Adrenal gland (tissue), 12 donors: ENCODE measurements around the gene NRIP2. TPM values are rescaled to one million over a fixed set of nuclear protein-coding genes. Genes with fewer than 3 reads are reported as not detected.

Experiments used
- DNase-seq, 7 donors: peaks; one replicate each; pipeline ENCODE4 v3.0.0-alpha.2; 2019 to 2020
- H3K27ac ChIP-seq, 5 donors: fragments of 200-600 bp; sonication (generic) in 4 of 5; 1 replicate in 3 of 5; 2 replicates in 2 of 5; pipeline versions ENCODE4 v1.5.1 to v1.8.0; 2016 to 2020; ENCODE audit warnings: mild to moderate bottlenecking in 1 of 5
- H3K27me3 ChIP-seq: fragments of 200-600 bp; 2 replicates; pipeline ENCODE4 v1.8.0; 2021
- H3K36me3 ChIP-seq, 2 donors: fragments of 200-600 bp; replicated peaks in 1 of 2; 1 replicate in 1 of 2; 2 replicates in 1 of 2; pipeline versions ENCODE4 v1.5.1 to v1.8.0; 2018 to 2022
- H3K4me1 ChIP-seq, 2 donors: fragments of 200-600 bp; replicated peaks in 1 of 2; 1 replicate in 1 of 2; 2 replicates in 1 of 2; pipeline versions ENCODE4 v1.5.1 to v1.8.0; 2018 to 2021
- H3K4me3 ChIP-seq, 4 donors: fragments of 200-600 bp; sonication (generic) in 3 of 4; one replicate each; pipeline ENCODE4 v1.5.1; 2016 to 2018
- H3K9me3 ChIP-seq, 3 donors: fragments of 200-600 bp; sonication (generic) in 1 of 3; replicated peaks in 1 of 3; 1 replicate in 2 of 3; 2 replicates in 1 of 3; pipeline versions ENCODE4 v1.5.1 to v1.8.0; 2016 to 2021
- CTCF ChIP-seq, 6 experiments: fragments of 450-650 bp in 4 of 6; fragments of 200-600 bp in 2 of 6; sonication (generic) in 1 of 6; IDR thresholded peaks; 1 replicate in 5 of 6; 2 replicates in 1 of 6; pipeline versions ENCODE4 v1.5.1 to v1.8.0; 2016 to 2021; ENCODE audit warnings: antibody characterized with exemption in 6 of 6, mild to moderate bottlenecking in 2 of 6, moderate library complexity in 1 of 6
- POLR2A ChIP-seq, 2 donors: fragments of 450-650 bp; IDR thresholded peaks; one replicate each; pipeline ENCODE4 v1.6.1; 2017; ENCODE audit warnings: antibody characterized with exemption in 2 of 2, mild to moderate bottlenecking in 2 of 2, moderate library complexity in 1 of 2
- WGBS, 4 donors: extraction: QIAGEN DNeasy Blood & Tissue Kit in 2 of 4; methylation state at CpG; one replicate each; pipeline versions ENCODE4 v1.1.5 to v1.1.7; 2013 to 2017; 5-methylcytosine and 5-hydroxymethylcytosine counted together
- intact Hi-C, 2 donors: fragments of 100-400 bp; cut with DNase I; formaldehyde crosslinking; loops; one replicate each; pipeline versions ENCODE4 v1.14.1 to v1.15.0; 2022 to 2023
- polyA plus RNA-seq, 3 donors: library from polyadenylated mRNA; stranded (reverse); fragments of 200-250 nt in 2 of 3; fragments of 350-450 nt in 1 of 3; fragmentation: Illumina TruSeq in 1 of 3; extraction: RNeasy Lipid Tissue Mini Kit (QIAGEN cat#74804) in 1 of 3; gene quantifications; one replicate each; pipeline ENCODE4 v1.2.3, GENCODE V29; 2013 to 2014
- total RNA-seq, 9 donors: library from RNA; depleted of rRNA in 4 of 9; stranded (reverse); fragments of >200 nt in 4 of 9; fragments of 120-200 nt in 1 of 9; fragmentation: NEBNext Ultra II Directional in 1 of 9; extraction: Animal tissue kit (Norgen Biotek cat#: 25700) in 1 of 9; gene quantifications; one replicate each; pipeline versions ENCODE4 v1.1.0 to v1.2.4, GENCODE V29; 2013 to 2023
- donor health status: healthy with polysubstance abuse.
- donor health status: Bipolar disorder and iron deficiency.
- donor health status: DM: yes; HTN: yes; CAD: no.
- donor health status: DM: no; HTN: no; CAD: no.
- donor health status: DM: no; HTN: no; CAD: no.
- donor health status: DM: yes; HTN: yes; CAD: no.

Gene NRIP2
- total and polyA plus RNA-seq, 12 donors = 0.87 to 9.1 (median 2.5) TPM

- DNase-seq = no peak
- Histone ChIP-seq H3K4me1 (peaks cover 0 to 7% of the 10 kb centered on the region in 2 donors), H3K4me3 (no peak overlapping the region), H3K27ac (no peak overlapping the region), H3K27me3 (no peaks in the 10 kb centered on the region), H3K9me3 (no peaks in the 10 kb centered on the region), H3K36me3 (no peaks in the 10 kb centered on the region)
- no peak for TF ChIP-seq POLR2A (IDR thresholded peaks at IDR 0.05)
- TF ChIP-seq CTCF (IDR thresholded peaks at IDR 0.05) = no peak
- intact Hi-C loops = no loop called here
- WGBS, 4 donors = 57 to 82% (median 74%) methylated on average over 2 to 4 of the region's 4 CpGs
Observed at GRCh38 chr12:2779281-2779680, 55.6 kb downstream of the NRIP2 start.

- TF ChIP-seq POLR2A (IDR thresholded peaks at IDR 0.05) (no peak), CTCF (IDR thresholded peaks at IDR 0.05) (no peak)
- intact Hi-C loops = no loop called here
- Histone ChIP-seq H3K9me3 (no peaks in the 10 kb centered on the region), H3K4me1 (no peaks in the 10 kb centered on the region), H3K27me3 (no peaks in the 10 kb centered on the region), H3K27ac (no peak overlapping the region), H3K4me3 (no peak overlapping the region), H3K36me3 (no peaks in the 10 kb centered on the region)
- DNase-seq = no peak
- 84 to 92% (median 88%) methylated on average over 17 to 20 of the region's 20 CpGs for WGBS, 4 donors
Observed at GRCh38 chr12:2776129-2776806, 58.6 kb downstream of the NRIP2 start.

GRCh38 chr12:2775431-2775830 is 59.4 kb downstream of the NRIP2 start:
- intact Hi-C loops = no loop called here

More at GRCh38 chr12:2775431-2775830, 59.4 kb downstream of the NRIP2 start:
- Histone ChIP-seq H3K36me3 (no peaks in the 10 kb centered on the region), H3K27ac (no peak overlapping the region), H3K9me3 (no peaks in the 10 kb centered on the region), H3K4me3 (no peak overlapping the region), H3K27me3 (no peaks in the 10 kb centered on the region), H3K4me1 (no peaks in the 10 kb centered on the region)
- TF ChIP-seq CTCF (IDR thresholded peaks at IDR 0.05) = no peak
- WGBS, 4 donors = 62 to 78% (median 76%) methylated on average over 4 to 8 of the region's 8 CpGs
- no peak for DNase-seq

Other genes starting within 250 kb of the NRIP2 start
- gene FKBP4, start 40.1 kb downstream of the NRIP2 start, total RNA-seq = 100 to 1,000 TPM in 1 of 9 donors, 10 to 100 TPM in 8; 29.8 to 110 (median 44.6) TPM
- gene FKBP4, start 40.1 kb downstream of the NRIP2 start, polyA plus RNA-seq = 10 to 100 TPM; 18.9 to 83.4 (median 26.5) TPM
- gene ITFG2, start 22.4 kb downstream of the NRIP2 start, total RNA-seq = 10 to 100 TPM; 20.3 to 46.2 (median 25.7) TPM
- 10 to 100 TPM; 28.8 to 63.0 (median 47.7) TPM for gene ITFG2, start 22.4 kb downstream of the NRIP2 start, polyA plus RNA-seq
- gene TEX52, start 22.0 kb upstream of the NRIP2 start, total RNA-seq = not detected
- gene TEX52, start 22.0 kb upstream of the NRIP2 start, polyA plus RNA-seq = not detected
- gene FOXM1, start 42.1 kb upstream of the NRIP2 start, total RNA-seq = 1 to 10 TPM in 8 of 9 donors, under 1 TPM in 1; 0.79 to 8.6 (median 3.2) TPM
- gene FOXM1, start 42.1 kb upstream of the NRIP2 start, polyA plus RNA-seq = 1 to 10 TPM in 2 of 3 donors, under 1 TPM in 1; 0.97 to 2.4 (median 1.0) TPM
- gene RHNO1, start 42.2 kb upstream of the NRIP2 start, total RNA-seq = 10 to 100 TPM in 8 of 9 donors, 1 to 10 TPM in 1; 5.0 to 30.7 (median 14.2) TPM
- gene RHNO1, start 42.2 kb upstream of the NRIP2 start, polyA plus RNA-seq = 10 to 100 TPM; 14.2 to 29.0 (median 15.5) TPM
- 10 to 100 TPM; 16.9 to 40.5 (median 24.1) TPM for gene TULP3, start 55.9 kb upstream of the NRIP2 start, total RNA-seq
- gene TULP3, start 55.9 kb upstream of the NRIP2 start, polyA plus RNA-seq = 10 to 100 TPM; 19.3 to 36.6 (median 25.9) TPM
- 10 to 100 TPM in 3 of 9 donors, 1 to 10 TPM in 6; 1.2 to 16.6 (median 8.1) TPM for gene TEAD4, start 124.4 kb upstream of the NRIP2 start, total RNA-seq
- 1 to 10 TPM; 4.0 to 8.2 (median 5.6) TPM for gene TEAD4, start 124.4 kb upstream of the NRIP2 start, polyA plus RNA-seq
- gene TSPAN9, start 242.3 kb upstream of the NRIP2 start, total RNA-seq = 10 to 100 TPM; 15.3 to 31.4 (median 26.7) TPM
- 10 to 100 TPM; 12.4 to 18.1 (median 16.5) TPM for gene TSPAN9, start 242.3 kb upstream of the NRIP2 start, polyA plus RNA-seq